ENCODE data around the gene USP11. TPM values are rescaled to one million over a fixed set of nuclear protein-coding genes. Genes with fewer than 3 reads are reported as not detected.

USP11 gene
- total RNA-seq, 1 experiment from 2014 or later = 61.2 TPM

GRCh38 chrX:47228550-47229270, 4.1 kb upstream of the USP11 start:
- no peak overlapping the region for H3K27ac Mint-ChIP-seq (ENCODE audit: unreplicated experiment)
- no peaks in the 10 kb centered on the region for H3K27me3 ChIP-seq (replicated peaks; ENCODE audit: control insufficient read depth, insufficient read depth, low read length)
- H3K9me3 Mint-ChIP-seq (ENCODE audit: unreplicated experiment) = no peaks in the 10 kb centered on the region
- TF ChIP-seq CTCF (IDR thresholded peaks at IDR 0.05; ENCODE audit: insufficient read depth in 1 of 2, low read depth in 1 of 2, low read length in 1 of 2, severe bottlenecking in 1 of 2, unreplicated experiment in 1 of 2) = no peak
- ChIA-PET POLR2A (interaction anchor here (1.0 kb wide), 1 partner anchor 11 kb away, joined by 3 read pairs; no protein-coding TSS in a partner anchor), CTCF (interaction anchor here (0.7 kb wide), 1 partner anchor 34 kb away, joined by 3 read pairs; no protein-coding TSS in a partner anchor)
- peaks cover 7% of the 10 kb centered on the region for H3K4me1 Mint-ChIP-seq (ENCODE audit: low read depth, unreplicated experiment)
- intact Hi-C loops (cut with micrococcal nuclease; ENCODE audit: unreplicated experiment) = no loop called here
- no peak for DNase-seq
- H3K4me3 Mint-ChIP-seq (ENCODE audit: unreplicated experiment) = no peak overlapping the region
- no peak overlapping the region for H3K4me3 ChIP-seq (ENCODE audit: low read depth, low read length)
- no peaks in the 10 kb centered on the region for H3K9me3 ChIP-seq
- no peaks in the 10 kb centered on the region; the same call in 1 of the 2 replicates for H3K36me3 ChIP-seq (ENCODE audit: control insufficient read depth, insufficient read depth, low read length)
- no peaks in the 10 kb centered on the region for H3K27me3 Mint-ChIP-seq (ENCODE audit: insufficient read depth, unreplicated experiment)
- BruUV-seq (replicated peaks) = no TSS peak
- peaks cover 69% of the 10 kb centered on the region for H3K36me3 Mint-ChIP-seq (ENCODE audit: insufficient read depth, unreplicated experiment)
- H3K4me1 ChIP-seq = no peaks in the 10 kb centered on the region

GRCh38 chrX:47229427-47229826, 3.4 kb upstream of the USP11 start:
- peaks cover 7% of the 10 kb centered on the region for H3K4me1 Mint-ChIP-seq (ENCODE audit: low read depth, unreplicated experiment)
- Histone ChIP-seq H3K36me3 (ENCODE audit: control insufficient read depth, insufficient read depth, low read length) (no peaks in the 10 kb centered on the region; the same call in 1 of the 2 replicates), H3K4me1 (no peaks in the 10 kb centered on the region), H3K27me3 (replicated peaks; ENCODE audit: control insufficient read depth, insufficient read depth, low read length) (no peaks in the 10 kb centered on the region), H3K4me3 (ENCODE audit: low read depth, low read length) (no peak overlapping the region), H3K9me3 (no peaks in the 10 kb centered on the region)
- ChIA-PET POLR2A (interaction anchor here (1.0 kb wide), 1 partner anchor 12 kb away, joined by 3 read pairs; no protein-coding TSS in a partner anchor), CTCF (interaction anchor here (0.7 kb wide), 1 partner anchor 33 kb away, joined by 3 read pairs; no protein-coding TSS in a partner anchor)
- H3K9me3 Mint-ChIP-seq (ENCODE audit: unreplicated experiment) = no peaks in the 10 kb centered on the region
- no peak overlapping the region for H3K27ac Mint-ChIP-seq (ENCODE audit: unreplicated experiment)
- no TSS peak for BruUV-seq (replicated peaks)
- no peak overlapping the region for H3K4me3 Mint-ChIP-seq (ENCODE audit: unreplicated experiment)
- no peak for DNase-seq
- intact Hi-C loops (cut with micrococcal nuclease; ENCODE audit: unreplicated experiment) = no loop called here
- TF ChIP-seq CTCF (IDR thresholded peaks at IDR 0.05; ENCODE audit: insufficient read depth in 1 of 2, low read depth in 1 of 2, low read length in 1 of 2, severe bottlenecking in 1 of 2, unreplicated experiment in 1 of 2) = no peak
- peaks cover 69% of the 10 kb centered on the region for H3K36me3 Mint-ChIP-seq (ENCODE audit: insufficient read depth, unreplicated experiment)
- no peaks in the 10 kb centered on the region for H3K27me3 Mint-ChIP-seq (ENCODE audit: insufficient read depth, unreplicated experiment)

GRCh38 chrX:47230136-47230868, 2.5 kb upstream of the USP11 start:
- H3K9me3 ChIP-seq = no peaks in the 10 kb centered on the region
- no peak for TF ChIP-seq CTCF (IDR thresholded peaks at IDR 0.05; ENCODE audit: insufficient read depth in 1 of 2, low read depth in 1 of 2, low read length in 1 of 2, severe bottlenecking in 1 of 2, unreplicated experiment in 1 of 2)
- Mint-ChIP-seq H3K27me3 (ENCODE audit: insufficient read depth, unreplicated experiment) (no peaks in the 10 kb centered on the region), H3K36me3 (ENCODE audit: insufficient read depth, unreplicated experiment) (peaks cover 62% of the 10 kb centered on the region), H3K27ac (ENCODE audit: unreplicated experiment) (no peak overlapping the region), H3K4me3 (ENCODE audit: unreplicated experiment) (no peak overlapping the region), H3K9me3 (ENCODE audit: unreplicated experiment) (no peaks in the 10 kb centered on the region), H3K4me1 (ENCODE audit: low read depth, unreplicated experiment) (peaks cover 9% of the 10 kb centered on the region)
- DNase-seq = no peak
- H3K27me3 ChIP-seq (replicated peaks; ENCODE audit: control insufficient read depth, insufficient read depth, low read length) = no peaks in the 10 kb centered on the region
- ChIA-PET POLR2A (no interaction called here), CTCF (no interaction called here)
- no peaks in the 10 kb centered on the region; the same call in 1 of the 2 replicates for H3K36me3 ChIP-seq (ENCODE audit: control insufficient read depth, insufficient read depth, low read length)
- intact Hi-C loops (cut with micrococcal nuclease; ENCODE audit: unreplicated experiment) = no loop called here
- H3K4me1 ChIP-seq = no peaks in the 10 kb centered on the region
- BruUV-seq (replicated peaks) = no TSS peak
- no peak overlapping the region for H3K4me3 ChIP-seq (ENCODE audit: low read depth, low read length)

Data from Caco-2 (cell line).